Hematopoietic multipotent progenitor cell treated with erythropoietin and hydrocortisone succinate and interleukin-3 and kit ligand, for 4 days (in vitro differentiated cells): ENCODE results near the gene ACSS2.

Experiments
- DNase-seq: peaks from one replicate; pipeline ENCODE4 v3.0.0-alpha.2; 2015

The ACSS2 gene, protein sequence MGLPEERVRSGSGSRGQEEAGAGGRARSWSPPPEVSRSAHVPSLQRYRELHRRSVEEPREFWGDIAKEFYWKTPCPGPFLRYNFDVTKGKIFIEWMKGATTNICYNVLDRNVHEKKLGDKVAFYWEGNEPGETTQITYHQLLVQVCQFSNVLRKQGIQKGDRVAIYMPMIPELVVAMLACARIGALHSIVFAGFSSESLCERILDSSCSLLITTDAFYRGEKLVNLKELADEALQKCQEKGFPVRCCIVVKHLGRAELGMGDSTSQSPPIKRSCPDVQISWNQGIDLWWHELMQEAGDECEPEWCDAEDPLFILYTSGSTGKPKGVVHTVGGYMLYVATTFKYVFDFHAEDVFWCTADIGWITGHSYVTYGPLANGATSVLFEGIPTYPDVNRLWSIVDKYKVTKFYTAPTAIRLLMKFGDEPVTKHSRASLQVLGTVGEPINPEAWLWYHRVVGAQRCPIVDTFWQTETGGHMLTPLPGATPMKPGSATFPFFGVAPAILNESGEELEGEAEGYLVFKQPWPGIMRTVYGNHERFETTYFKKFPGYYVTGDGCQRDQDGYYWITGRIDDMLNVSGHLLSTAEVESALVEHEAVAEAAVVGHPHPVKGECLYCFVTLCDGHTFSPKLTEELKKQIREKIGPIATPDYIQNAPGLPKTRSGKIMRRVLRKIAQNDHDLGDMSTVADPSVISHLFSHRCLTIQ

DNA sequence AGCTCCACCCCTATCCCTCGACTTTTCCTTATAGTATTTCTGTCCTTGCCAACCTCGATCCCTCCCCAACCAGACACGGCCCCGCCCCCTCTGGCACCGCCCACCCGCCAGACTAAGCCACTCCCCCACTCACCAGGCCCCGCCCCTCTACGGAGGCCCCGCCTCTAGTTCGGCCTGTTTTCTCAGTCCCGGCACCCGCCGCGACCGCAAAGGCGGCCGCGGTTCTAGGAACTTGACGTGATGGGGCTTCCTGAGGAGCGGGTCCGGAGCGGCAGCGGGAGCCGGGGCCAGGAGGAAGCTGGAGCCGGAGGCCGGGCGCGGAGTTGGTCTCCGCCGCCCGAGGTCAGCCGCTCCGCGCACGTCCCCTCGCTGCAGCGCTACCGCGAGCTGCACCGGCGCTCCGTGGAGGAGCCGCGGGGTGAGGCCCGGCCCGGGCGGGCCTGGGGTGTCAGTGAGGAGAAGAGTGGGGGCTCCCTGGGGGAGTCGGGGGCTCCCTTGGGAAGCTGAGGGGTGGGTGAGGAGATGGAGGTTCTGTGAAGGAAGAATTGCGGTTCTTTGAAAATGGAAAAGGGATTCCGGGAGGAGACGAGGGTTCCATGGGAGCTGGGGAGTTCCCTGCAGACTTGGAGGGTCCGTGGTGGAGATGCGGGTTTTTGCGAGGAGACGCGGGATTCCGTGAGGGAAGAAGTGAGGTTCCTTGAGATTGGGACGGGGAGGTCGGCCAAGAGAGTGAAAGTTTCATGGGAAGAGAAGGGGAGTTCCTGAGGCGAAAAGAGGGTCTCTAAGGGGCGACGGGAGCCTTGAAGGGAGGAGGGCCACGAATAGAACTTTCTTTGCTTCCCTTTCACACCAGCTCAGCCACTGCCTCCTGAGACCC lies at the start of gene ACSS2:
Gene ACSS2, plus strand, starts transcription at position 207 of the 877 bp plus-strand sequence. Its CDS starts 34 bp downstream, at position 241.
- no peak for DNase-seq

DNA sequence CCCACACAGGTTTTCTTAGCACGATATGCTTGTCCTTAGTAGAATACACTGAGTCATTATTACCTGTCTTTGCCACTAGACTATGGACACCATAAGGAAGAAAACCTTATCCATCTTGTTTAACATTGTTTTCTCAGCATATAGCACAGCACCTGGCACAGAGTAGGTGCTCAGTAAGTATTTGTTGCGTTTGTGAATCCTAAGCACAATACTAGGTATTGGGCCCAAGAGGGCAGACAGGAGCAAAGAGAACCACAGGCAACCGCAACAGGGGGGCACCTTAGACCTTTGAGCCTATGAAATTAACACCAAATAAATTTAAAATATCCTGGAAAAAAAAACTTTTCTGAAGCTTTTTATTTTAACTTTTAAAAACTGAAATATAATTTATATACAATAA lies 47.2 kb upstream of the ACSS2 start:
- peak; percentile 22 for DNase-seq

DNA sequence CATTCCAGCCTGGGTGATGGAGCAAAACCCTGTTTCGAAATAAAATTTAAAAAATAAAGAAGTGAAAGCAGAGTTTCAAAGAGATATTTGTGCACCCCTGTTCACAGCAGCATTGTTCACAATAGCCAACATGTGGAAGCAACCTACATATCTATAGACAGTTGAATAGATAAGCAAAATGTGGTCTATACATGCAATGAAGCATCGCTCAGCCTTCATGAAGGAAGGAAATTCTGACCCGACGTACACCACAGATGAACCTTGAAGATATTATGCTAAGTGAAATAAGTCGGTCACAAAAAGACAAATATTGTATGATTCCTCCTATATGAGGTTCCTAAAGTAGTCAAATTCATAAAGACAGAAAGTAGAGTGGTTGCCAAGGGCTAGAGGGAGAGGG lies 44.5 kb upstream of the ACSS2 start:
- DNase-seq: peak; percentile 85

DNA sequence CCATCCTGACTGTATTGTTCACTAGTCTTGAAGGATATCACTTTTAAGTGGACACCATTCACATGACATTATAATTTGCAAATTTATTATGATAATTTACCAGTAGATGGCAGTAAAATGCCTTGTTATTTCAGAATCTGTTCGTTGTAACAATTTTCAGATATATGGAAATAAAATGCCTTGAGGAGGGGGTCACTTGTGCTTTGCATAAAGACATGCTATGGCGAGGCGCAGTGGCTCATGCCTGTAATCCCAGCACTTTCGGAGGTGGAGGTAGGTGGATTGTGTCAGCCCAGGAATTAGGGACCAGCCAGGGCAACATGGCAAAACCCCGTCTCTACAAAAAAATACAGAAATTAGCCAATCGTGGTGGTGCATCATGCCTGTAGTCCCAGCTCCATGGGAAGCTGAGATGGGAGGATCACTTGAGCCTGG lies 41.9 kb upstream of the ACSS2 start:
- peak; percentile 80 for DNase-seq

DNA sequence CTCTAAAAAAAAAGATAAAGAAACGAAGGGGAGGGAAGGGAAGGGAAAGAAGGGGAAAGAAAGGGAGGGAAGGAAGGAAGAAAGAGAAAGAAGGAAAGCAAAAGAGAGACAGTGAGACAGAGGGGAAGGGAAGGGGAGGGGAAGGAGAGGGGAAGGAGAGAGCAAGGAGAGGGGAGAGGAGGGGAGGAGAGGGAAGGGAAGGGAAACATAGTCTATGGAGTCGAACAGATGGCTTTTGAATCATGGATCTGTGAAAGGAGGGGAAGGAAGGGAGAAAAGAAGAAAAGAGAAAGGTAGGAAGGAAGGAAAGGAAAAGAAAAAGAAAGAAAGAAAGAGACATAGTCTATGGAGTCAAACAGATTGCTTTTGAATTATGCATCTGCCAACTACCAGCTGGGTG lies 34.3 kb upstream of the ACSS2 start:
- DNase-seq: no peak

DNA sequence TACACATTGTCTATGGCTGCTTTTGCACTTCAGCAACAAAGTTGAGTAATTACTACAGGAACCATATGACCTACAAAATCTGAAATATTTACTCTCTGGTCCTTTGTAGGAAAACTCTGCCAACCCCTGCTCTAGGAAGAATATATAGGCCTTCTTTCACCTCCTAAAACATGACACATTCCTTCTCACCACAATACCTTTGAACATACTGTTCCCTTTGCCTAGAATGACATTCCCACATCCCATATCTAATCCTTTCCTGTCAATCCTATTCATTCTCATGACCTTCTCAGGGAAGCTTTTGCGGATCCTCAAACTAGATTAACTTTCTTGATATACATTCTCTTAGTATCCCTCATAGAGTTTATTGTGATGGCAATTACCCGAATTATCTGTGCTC lies 33.0 kb upstream of the ACSS2 start:
- DNase-seq: no peak

DNA sequence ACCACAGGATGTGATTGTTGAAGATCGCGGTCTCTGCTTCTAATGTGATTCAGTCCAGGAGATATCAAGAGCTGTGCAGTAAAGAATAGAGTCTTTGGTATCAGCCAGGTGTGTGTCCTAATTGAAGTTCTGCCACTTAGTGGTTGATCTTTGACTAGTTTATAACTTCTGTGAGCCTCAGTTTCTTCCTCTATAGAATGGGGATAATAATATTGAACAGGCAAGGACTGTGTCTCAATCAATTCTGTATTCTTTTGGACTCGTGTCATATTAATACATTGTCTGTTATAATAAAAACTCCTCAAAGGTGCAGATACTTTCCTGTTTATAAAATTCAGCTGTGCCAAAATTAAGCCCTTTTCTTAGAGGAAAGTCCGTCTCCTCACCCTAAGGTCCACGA lies 27.8 kb upstream of the ACSS2 start:
- peak; percentile 32 for DNase-seq

DNA sequence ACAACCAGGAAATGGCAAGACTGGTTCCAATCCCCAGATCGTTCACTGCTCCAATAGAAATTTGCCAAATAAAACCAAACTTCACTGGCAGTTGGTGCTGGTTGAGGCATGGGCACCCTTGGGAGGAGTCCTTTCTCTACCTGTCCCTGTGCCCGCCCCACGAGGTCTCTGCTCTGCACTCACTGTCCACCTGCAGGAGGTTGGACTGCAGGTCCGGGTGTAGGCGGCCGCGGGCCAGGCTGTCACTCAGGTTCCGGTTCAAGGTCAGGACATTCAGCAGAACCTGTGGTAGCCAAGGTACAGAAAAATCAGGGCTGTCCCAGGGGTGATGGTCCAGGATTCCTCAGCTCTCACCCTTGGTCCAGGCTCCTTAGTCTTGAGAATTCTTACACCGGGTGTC lies 26.6 kb upstream of the ACSS2 start:
- no peak for DNase-seq

DNA sequence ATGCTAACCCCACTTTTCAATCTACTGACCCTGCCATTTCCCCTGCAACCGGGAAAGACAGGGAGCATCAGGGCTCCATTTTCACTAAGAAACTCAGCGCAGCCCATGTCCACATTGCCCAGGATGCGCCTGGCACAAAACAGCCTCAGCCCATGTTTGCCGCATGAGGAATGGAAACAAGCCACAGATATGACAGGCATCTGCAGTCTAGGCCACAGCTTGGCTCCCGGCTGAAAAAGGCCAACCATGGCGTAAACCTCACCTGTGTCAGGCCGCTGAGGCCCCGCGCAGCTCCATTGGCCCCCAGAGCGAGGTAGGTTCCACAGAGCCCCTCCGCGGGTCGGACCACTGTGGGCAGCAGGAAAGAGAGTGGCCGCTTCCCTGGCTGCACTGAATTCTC lies 25.4 kb upstream of the ACSS2 start:
- DNase-seq: no peak

DNA sequence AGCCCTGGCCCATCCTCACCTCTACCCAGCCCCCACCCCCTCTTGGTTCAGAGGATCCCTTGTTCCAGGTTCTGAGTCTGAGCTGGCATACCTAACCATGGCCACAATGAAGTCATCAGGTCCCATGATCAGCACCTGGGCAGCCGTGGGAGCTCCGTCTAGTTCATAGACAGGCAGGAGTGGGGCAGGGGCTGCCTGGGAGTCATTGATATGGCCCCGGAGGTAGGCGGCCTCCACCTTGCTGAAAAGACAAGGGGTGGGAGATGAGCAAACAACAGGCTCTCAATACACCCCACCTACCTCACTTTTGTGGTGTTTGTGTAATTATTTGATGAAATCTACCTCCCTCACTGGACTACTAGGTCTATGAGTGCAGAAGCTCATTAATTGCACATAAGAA lies 24.1 kb upstream of the ACSS2 start:
- DNase-seq: no peak

DNA sequence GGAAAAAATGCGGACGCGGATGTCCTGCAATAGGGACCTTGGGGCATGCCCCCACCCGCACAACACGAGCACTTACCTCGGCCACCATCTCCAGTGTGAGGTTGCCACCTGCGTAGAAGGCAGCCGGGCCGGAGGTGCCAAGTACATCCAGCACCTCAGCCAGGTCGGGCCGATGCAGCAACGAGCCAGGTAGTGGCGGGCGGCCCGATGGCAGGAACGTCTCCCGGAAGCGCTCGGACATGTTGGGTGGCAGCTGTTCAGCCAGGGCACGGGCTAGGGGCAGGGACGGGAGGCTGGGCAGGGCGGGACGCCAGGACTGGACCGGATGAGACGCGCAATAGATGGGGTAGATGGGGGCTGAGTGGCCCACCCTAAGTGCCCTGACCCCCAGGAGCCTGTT lies 17.0 kb upstream of the ACSS2 start:
- DNase-seq: no peak

DNA sequence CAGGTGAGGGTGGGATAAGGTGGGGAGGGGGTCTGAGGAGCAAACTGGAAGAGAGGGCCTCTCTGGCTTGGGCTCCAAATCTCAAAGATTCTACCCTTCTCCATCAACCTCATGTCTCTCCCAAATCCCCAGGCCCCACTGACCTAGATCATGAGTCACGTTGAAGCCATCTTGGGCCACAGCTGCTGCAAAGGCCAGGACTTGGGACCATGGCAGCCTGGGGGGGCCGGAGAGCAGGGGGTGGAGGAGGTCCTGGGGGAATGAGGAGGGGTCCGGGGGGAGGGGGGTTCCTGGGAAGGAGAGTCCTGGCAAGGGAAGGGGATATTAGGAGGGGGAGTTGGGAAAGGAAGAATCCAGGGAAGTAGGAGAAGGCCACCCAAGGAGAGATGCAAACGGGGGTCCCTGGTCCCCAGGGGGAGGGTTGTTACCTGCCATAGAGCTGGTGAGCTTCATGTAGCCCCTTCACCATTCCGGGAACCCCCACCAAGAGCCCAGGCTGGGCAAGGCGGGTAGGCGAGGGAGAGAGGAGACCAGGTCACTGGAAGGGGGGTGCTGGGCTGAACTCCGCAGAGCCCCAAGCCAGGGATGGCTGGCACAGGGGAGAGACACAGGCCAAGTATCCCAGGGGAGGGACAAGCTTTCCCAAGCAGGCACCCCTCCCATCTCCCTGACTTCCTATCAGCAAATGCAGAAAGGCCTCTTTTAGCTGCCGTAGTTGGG lies 16.4 kb upstream of the ACSS2 start:
- DNase-seq: no peak

DNA sequence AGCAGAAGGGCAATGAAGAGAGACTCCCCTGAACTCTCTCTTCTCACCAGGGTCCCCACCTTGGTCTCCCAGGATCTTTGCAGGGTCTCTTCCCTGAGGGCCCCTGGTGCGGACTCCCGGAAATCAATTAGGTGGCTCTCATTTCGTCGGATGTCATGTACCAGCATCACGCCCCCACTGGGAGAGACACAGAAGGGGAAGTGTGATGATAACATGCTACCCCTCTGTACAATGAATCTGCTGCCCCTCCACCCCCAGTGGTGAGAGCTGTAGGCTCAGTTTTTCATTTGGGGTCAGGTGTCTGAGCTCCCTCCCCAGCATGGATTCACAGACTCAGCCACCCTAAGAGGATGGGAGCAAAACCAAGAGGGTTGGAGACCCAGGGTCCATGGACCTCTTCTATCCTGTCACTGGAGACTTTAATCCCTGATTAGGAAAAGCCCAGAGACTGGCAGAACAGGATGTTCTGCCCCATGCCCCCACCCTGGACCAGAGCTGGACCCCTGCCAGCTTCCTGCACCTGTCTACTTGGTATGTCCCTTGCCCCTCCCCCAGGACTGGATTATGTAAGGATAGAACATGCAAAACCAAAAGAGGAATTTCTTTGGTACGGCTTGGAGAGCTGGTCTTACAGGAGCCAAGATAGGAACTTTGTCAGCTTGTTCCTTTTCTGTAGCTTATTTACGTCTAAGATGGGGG lies 14.9 kb upstream of the ACSS2 start:
- no peak for DNase-seq

DNA sequence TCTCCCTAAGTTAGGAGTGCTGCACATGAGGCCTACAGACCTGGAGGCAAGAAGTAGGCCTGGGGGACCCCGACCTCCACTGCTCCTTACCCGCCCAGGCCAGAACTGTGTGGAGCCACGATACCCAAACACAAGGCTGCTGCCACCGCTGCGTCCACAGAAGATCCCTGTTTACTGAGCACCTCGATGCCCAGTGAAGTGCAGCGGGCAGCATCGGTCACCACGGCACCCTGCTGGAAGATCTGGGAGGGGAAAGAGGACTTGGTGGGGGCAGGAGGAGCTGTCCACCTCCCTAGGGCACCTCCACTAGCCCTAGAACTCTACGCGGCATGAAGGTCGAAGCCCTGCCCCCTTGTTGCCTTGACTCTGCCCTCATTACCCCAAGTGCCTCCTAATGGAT lies 13.7 kb upstream of the ACSS2 start:
- DNase-seq: no peak

DNA sequence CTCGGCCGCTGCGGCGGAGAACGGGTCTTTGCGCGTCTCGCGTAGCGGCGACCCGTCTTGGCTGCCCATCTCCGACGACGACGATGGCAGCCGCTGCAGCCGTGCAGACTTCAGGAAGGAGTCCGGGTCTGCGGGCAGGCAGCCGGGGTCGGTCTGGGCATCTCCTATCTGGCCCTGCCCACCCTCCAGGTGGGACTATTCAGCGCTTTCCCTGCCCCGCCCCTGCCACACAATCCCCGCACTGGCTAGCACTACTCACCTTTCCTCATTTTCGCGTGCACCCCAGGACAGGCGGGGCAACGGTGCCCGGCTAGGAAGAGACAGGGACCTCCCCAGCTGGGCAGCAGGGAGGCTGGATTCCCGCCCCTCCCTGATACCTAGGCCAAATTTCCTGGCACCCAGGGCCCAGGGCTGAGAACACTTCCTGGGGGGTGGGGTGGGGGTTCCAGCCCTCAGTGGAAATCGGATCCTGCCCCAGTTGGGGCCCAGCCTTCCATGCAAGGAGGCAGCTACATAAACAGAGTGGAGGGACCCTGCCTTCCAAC lies 12.9 kb upstream of the ACSS2 start:
- DNase-seq: no peak

DNA sequence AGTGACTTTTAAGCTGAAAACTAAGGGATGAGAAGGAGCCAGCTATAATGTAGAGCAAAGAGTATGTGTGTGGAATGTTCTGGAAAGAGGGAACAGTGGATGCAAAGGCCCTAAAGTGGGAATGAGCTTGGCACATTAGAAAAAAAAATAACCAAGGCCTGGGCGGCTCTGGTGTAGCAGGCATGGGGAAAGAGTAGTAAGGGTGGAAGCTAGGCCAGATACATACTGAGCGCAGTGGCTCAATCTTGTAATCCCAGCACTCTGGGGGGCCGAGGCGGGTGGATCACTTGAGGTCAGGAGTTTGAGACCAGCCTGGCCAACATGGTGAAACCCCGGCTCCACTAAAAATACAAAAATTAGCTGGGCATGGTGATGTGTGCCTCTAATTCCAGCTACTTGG lies 12.2 kb upstream of the ACSS2 start:
- no peak for DNase-seq

DNA sequence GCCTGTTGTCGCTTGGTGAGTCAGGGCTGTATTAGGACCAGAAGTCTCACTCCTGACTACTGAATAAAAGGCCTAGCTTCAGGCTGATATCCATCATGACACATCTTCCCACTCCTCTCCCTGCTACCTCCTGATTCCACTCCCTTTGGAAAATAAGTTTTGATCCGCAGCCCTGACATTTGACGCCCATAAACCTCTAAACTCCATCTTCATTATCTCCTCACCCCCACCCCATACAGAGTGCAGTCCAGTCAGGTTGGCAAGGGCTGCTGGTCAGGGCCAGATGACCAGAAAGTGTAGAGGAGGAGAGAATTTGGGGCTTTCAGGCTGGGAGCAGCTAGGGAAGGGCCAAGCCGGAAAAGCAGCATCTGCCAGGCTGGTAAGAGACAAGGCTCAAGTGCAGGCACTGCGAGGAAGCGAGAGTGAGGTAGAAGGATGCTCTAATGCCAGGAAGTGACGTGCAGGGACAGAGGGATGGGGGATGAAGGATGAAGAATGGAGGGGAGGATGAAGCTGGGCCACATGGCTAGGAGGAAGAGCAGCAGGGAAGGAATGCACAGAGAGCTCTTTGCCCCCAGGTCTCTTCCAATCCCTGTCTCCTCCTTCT lies 5.0 kb upstream of the ACSS2 start:
- no peak for DNase-seq

DNA sequence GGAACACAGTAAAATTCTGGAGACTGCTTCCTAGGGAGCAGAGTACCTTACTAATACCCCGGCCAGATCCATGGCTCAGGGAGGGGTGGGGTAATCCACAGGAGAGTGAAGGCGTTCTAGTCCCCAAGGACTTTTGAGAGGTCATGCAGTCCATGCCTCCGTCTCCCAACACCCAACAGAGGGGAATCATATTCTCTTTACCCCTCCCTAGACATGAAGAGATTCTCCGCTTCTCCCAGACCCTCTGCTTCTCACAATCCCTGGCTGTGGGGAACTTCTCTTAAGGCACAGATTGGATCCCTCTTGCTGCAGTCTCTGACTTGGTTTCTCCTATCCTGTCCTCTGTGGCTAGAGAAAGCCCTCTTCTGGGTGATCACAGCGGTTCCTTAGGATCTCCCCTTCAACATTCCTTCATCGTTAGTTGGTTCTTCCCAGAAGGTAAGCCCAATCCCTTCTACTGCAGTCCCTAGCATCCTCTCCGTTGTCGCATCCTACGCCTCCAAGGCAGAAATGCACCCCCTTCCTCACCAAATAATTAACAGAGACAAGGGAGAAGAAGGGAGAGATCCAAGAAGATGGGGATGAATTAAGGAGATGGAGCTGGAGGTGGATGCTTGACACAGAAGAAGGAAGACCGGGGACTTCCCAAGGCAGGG lies 4.3 kb upstream of the ACSS2 start:
- DNase-seq: no peak

DNA sequence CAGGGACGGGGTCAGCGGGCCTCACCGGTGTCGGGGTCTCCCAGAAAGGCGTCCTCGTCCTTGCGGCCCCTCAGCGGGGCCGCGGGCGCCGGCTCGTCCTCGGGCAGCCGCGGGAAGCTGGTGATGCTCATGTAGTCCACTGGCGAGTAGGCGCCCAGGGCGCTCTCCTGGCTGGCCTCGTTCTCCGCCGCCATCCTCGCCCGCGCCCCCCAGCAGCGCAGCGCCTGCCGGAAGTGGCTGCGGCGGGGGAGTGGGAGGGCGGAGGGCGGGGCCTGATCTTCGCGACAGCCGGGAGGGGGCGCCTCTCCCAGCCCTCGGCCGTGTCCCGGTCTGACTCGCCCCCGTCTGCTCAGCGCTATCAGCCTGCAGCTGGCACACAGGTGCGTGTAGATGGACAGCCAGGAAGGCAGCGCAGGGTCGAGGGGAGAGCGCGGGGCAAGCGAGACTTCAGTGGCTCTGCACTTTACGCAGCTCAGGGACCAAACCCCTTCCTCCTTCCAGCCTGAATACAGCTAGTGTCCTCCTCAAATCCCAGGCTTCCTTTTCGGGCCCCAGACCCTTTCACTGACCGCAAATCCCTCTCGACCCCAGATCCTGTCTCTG lies 3.7 kb upstream of the ACSS2 start, which contains the start of gene GGT7:
Gene GGT7, minus strand, starts transcription at position 235 of the 603 bp plus-strand sequence. Its CDS starts 41 bp downstream, at position 194.
- peak; percentile 87 for DNase-seq

DNA sequence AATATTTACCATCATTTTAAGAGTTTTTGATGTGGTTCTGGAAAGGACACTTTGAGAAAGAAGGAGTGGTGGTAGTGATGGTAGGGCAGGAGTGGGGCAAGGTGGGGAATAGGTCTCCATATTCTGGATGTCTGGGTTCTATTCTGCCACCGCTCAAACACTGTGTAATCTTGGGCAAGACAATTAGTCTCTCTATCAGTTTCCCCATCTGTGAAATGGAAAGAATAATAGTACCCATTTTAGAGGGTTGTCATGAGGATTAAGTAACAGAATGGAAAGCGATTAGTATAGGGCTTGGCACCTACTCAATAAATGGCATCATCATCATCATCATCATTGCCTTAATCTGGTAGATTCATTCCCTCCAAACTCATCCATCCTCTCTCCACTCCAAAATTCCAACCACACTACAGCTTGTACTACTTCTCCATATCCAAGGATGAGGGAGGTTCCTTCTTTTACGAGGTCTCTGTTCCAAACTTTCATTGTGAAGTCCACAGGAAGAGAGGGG lies 2.8 kb upstream of the ACSS2 start:
- no peak for DNase-seq
